MM.1S (cell line): ENCODE results near the gene HIGD2B.

Source experiments
- EZH2phosphoT487 ChIP-seq: fragments of 300-600 bp; sonication (generic); IDR thresholded peaks from 2 replicates; pipeline ENCODE4 v1.6.1; 2018; ENCODE audit warnings: antibody characterized with exemption, low read length
- TF ChIP-seq, protein P1 (sequence below): fragments of 300-600 bp; sonication (generic); IDR thresholded peaks from 2 replicates; pipeline ENCODE4 v1.5.1; 2016; ENCODE audit warnings: antibody characterized with exemption, low read length, mixed read lengths

DNA sequence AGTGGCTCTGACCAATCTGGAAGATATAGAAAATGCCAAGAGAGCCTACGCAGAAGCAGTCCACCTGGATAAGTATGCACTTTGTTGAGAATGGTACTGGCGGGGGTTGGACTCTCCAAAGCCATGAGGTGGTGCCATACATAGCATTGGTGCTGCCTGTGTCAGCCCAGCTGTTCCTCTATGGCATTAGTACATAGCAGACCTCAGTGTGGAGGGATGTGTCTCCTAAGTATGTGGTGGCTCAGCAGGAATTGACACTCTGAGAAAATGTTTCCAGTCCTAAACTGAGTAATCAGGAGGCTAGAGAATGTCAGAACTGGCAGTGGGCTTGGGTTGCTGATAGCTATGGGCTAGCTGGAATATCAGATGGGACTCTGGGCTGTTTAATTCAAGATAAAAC, 49.1 kb upstream of the HIGD2B start:
- TF ChIP-seq, protein P1, sequence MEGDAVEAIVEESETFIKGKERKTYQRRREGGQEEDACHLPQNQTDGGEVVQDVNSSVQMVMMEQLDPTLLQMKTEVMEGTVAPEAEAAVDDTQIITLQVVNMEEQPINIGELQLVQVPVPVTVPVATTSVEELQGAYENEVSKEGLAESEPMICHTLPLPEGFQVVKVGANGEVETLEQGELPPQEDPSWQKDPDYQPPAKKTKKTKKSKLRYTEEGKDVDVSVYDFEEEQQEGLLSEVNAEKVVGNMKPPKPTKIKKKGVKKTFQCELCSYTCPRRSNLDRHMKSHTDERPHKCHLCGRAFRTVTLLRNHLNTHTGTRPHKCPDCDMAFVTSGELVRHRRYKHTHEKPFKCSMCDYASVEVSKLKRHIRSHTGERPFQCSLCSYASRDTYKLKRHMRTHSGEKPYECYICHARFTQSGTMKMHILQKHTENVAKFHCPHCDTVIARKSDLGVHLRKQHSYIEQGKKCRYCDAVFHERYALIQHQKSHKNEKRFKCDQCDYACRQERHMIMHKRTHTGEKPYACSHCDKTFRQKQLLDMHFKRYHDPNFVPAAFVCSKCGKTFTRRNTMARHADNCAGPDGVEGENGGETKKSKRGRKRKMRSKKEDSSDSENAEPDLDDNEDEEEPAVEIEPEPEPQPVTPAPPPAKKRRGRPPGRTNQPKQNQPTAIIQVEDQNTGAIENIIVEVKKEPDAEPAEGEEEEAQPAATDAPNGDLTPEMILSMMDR: no peak
- no peak for TF ChIP-seq EZH2phosphoT487
